Lower leg skin (tissue), 4 donors: Measurements from ENCODE around the gene MRPL43. TPM values are rescaled to one million over a fixed set of nuclear protein-coding genes. Genes with fewer than 3 reads are reported as not detected.

Source experiments
- DNase-seq, 2 donors: peaks; one replicate each; pipeline ENCODE4 v3.0.0-alpha.2; 2019; ENCODE audit warnings: low spot score in 2 of 2
- H3K4me3 ChIP-seq: fragments of 200-600 bp; sonication (generic); 2 replicates; pipeline ENCODE4 v1.5.1; 2017; ENCODE audit warnings: mild to moderate bottlenecking, low read depth; ENCODE audit not compliant: poor library complexity, severe bottlenecking
- CTCF ChIP-seq, 3 donors: fragments of 450-650 bp; IDR thresholded peaks; one replicate each; pipeline ENCODE4 v1.5.1; 2016; ENCODE audit warnings: antibody characterized with exemption in 3 of 3, mild to moderate bottlenecking in 3 of 3, moderate library complexity in 2 of 3
- POLR2A ChIP-seq, 2 donors: fragments of 450-650 bp; IDR thresholded peaks; one replicate each; pipeline ENCODE4 v1.6.1; 2016 to 2017; ENCODE audit warnings: antibody characterized with exemption in 2 of 2, mild to moderate bottlenecking in 1 of 2, moderate library complexity in 1 of 2
- WGBS, 2 donors: methylation state at CpG; one replicate each; pipeline ENCODE4 v1.1.5; 2018; 5-methylcytosine and 5-hydroxymethylcytosine counted together
- intact Hi-C: fragments of 100-400 bp; cut with DNase I; formaldehyde crosslinking; loops from one replicate; pipeline ENCODE4 v1.15.0; 2023; ENCODE audit warnings: low total_unique reads
- total RNA-seq, 4 donors: library from RNA; depleted of rRNA; stranded (reverse); fragments of >200 nt; gene quantifications; one replicate each; pipeline ENCODE4 v1.1.0, GENCODE V29; 2016

MRPL43 gene
- total RNA-seq, 4 donors from 2014 or later: 82.2 to 132 (median 100) TPM

GRCh38 chr10:100997360-100998182 lies 10.3 kb upstream of the MRPL43 start:
- intact Hi-C loops: no loop called here
- TF ChIP-seq CTCF (IDR thresholded peaks at IDR 0.05) (peak in 1 of 3 donors; percentile 75), POLR2A (IDR thresholded peaks at IDR 0.05) (no peak)
- peak; percentile 64 to 95 for DNase-seq
- H3K4me3 ChIP-seq: peak overlapping the region; percentile 60
- WGBS, 2 donors: 0% methylated on average over 15 to 51 of the region's 66 CpGs

- peak overlapping the region; percentile 60 for H3K4me3 ChIP-seq
- 4 to 6% methylated on average over 34 to 44 of the region's 46 CpGs for WGBS, 2 donors
- intact Hi-C loops: no loop called here
- no peak for DNase-seq
- no peak for TF ChIP-seq POLR2A (IDR thresholded peaks at IDR 0.05)
- TF ChIP-seq CTCF (IDR thresholded peaks at IDR 0.05): no peak
Measured at GRCh38 chr10:100996678-100997359, 9.5 kb upstream of the MRPL43 start.

GRCh38 chr10:100995181-100995580 lies 7.9 kb upstream of the MRPL43 start:
- TF ChIP-seq POLR2A (IDR thresholded peaks at IDR 0.05) (no peak), CTCF (IDR thresholded peaks at IDR 0.05) (no peak)
- H3K4me3 ChIP-seq: no peak overlapping the region
- intact Hi-C loops: no loop called here
- WGBS, 2 donors: 62 to 69% methylated on average over 5 to 6 of the region's 6 CpGs
- DNase-seq: no peak

- intact Hi-C loops: no loop called here
- 46 to 52% methylated on average over 10 of the region's 10 CpGs for WGBS, 2 donors
- no peak for TF ChIP-seq POLR2A (IDR thresholded peaks at IDR 0.05)
- peak in 1 of 3 donors; percentile 13 for TF ChIP-seq CTCF (IDR thresholded peaks at IDR 0.05)
- no peak for DNase-seq
- H3K4me3 ChIP-seq: no peak overlapping the region
Measured at GRCh38 chr10:100993986-100994708, 6.8 kb upstream of the MRPL43 start.

- TF ChIP-seq CTCF (IDR thresholded peaks at IDR 0.05) (no peak), POLR2A (IDR thresholded peaks at IDR 0.05) (no peak)
Measured at GRCh38 chr10:100989088-100989487, 1.8 kb upstream of the MRPL43 start.

More at GRCh38 chr10:100989088-100989487, 1.8 kb upstream of the MRPL43 start:
- no peak for DNase-seq
- intact Hi-C loops: no loop called here
- H3K4me3 ChIP-seq: no peak overlapping the region
- WGBS, 2 donors: 92 to 93% methylated on average over 21 of the region's 21 CpGs
